GM06990 (cell line): ENCODE measurements around the gene TEAD1.

ENCODE experiments used
- DNase-seq: peaks from one replicate; pipeline ENCODE4 v3.0.0-alpha.2; 2011; ENCODE audit not compliant: insufficient read length; ENCODE audit errors: extremely low read depth
- H3K27me3 ChIP-seq: replicated peaks from 2 replicates; pipeline ENCODE4 v1.6.0; 2011; ENCODE audit warnings: low read length; ENCODE audit not compliant: control insufficient read depth, insufficient read depth
- H3K36me3 ChIP-seq: 2 replicates; pipeline ENCODE4 v1.5.1; 2011; ENCODE audit warnings: low read length; ENCODE audit not compliant: control insufficient read depth, insufficient read depth
- H3K4me3 ChIP-seq: replicated peaks from 2 replicates; pipeline ENCODE4 v1.5.1; 2011; ENCODE audit warnings: low read depth, mild to moderate bottlenecking, control low read depth, low read length
- TF ChIP-seq, protein P1 (sequence below): IDR thresholded peaks from 2 replicates; pipeline ENCODE4 v1.5.1; 2011; ENCODE audit warnings: low read length, control low read depth, mild to moderate bottlenecking, inconsistent platforms; ENCODE audit not compliant: insufficient read depth, poor library complexity, severe bottlenecking

Gene TEAD1

DNA sequence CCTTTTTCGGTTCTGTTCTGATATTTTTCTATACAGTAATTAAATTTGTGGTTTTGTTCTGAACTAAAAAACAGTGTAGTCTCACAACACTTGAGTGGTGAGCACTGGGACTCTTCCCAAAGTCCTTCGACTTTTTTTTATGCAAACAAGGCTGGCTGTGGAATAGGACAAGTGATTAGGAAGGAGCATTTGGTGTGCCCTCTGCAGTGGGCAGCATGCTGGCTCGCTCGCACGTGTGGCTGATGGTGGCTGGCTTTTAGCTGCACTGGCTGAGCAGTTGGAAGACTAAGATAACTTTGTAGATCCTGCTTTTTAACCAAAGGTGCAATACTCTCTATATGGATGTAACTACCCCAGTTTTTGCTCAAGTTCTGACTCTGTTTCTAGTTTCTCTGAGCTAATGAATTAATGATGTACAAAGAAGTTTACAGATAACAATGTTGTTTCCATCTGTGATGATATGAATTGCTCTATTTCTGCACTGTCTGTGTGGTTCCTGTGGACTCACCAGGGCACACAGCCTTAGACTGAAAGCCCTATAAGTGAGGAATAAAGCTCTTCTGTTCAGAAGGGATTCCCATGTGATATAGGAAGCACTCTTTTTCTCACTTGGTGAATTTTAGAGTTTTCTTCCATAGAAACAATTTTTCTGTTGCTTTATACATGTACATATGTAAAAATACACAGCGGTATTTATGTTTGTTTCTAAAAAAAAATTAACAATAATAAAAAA, 191.8 kb downstream of the TEAD1 start:
- TF ChIP-seq, protein P1, sequence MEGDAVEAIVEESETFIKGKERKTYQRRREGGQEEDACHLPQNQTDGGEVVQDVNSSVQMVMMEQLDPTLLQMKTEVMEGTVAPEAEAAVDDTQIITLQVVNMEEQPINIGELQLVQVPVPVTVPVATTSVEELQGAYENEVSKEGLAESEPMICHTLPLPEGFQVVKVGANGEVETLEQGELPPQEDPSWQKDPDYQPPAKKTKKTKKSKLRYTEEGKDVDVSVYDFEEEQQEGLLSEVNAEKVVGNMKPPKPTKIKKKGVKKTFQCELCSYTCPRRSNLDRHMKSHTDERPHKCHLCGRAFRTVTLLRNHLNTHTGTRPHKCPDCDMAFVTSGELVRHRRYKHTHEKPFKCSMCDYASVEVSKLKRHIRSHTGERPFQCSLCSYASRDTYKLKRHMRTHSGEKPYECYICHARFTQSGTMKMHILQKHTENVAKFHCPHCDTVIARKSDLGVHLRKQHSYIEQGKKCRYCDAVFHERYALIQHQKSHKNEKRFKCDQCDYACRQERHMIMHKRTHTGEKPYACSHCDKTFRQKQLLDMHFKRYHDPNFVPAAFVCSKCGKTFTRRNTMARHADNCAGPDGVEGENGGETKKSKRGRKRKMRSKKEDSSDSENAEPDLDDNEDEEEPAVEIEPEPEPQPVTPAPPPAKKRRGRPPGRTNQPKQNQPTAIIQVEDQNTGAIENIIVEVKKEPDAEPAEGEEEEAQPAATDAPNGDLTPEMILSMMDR, result no peak
- DNase-seq, result no peak
- Histone ChIP-seq H3K27me3 (no peaks in the 10 kb centered on the region; the same call in none of the 2 replicates), H3K36me3 (no peaks in the 10 kb centered on the region), H3K4me3 (no peak overlapping the region)

- TF ChIP-seq, protein P1, result no peak
- Histone ChIP-seq H3K4me3 (no peak overlapping the region), H3K27me3 (no peaks in the 10 kb centered on the region; the same call in none of the 2 replicates), H3K36me3 (no peaks in the 10 kb centered on the region)
- no peak for DNase-seq
These were observed 193.3 kb downstream of the TEAD1 start for GRCh38 chr11:12867531-12867930.

DNA sequence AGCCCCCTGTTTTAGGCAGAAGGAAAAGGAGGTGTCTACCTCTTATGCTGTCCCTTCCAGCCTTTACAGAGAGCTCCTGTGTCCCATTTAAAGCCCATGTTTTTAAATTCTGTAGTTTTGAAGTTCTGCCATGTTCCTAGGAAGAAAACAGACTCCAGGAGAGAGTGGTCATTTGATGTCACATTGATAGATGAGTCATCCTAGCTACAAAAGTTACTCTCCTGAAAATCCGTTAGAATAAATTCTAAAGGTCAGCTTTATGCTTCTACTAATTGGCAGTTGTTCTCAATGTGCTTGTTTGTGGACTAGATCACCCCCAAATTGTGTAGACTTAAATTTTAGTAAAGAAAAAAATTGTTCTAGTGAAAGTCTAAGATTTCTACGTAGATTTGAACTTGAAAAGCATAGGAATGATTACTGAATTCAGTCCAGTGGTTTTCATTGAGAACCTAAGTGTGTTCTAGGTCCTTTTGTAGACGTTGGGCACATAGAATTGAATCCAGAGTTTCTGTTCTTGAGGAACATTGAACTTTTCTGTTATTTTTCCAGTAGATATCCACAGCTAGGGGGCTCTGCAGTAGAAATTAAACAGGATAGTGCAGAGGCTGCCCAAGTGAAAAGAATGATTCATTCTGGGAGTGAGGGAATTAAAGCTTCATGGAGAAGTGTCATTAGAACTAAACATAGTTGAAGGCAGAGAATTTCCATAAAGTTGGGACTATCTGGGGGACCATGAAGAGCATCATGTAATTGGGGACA, 194.3 kb downstream of the TEAD1 start:
- no peaks in the 10 kb centered on the region for H3K36me3 ChIP-seq
- H3K27me3 ChIP-seq, result no peaks in the 10 kb centered on the region; the same call in 1 of the 2 replicates
- no peak for DNase-seq
- TF ChIP-seq, protein P1, result no peak
- H3K4me3 ChIP-seq, result no peak overlapping the region

DNA sequence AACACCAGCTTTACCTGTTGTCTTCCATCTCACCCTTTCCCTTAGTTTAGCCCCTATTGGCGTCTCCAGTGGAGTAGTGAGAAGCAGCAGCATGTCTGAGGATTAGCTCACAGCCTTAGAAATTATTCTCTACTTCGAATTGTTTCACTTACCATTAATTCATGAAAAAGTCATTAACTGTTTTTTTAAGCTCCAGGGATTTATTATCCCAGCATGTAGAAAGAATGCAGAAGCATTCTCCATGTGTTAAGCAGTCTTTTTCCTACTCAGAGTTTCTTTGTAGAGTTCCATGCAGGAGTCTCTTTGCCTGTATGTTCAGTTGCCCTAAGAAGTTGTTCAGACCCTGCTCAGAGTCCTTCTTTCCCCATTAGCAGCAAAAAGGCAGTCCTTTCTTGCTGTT, 197.0 kb downstream of the TEAD1 start:
- Histone ChIP-seq H3K27me3 (no peaks in the 10 kb centered on the region), H3K36me3 (no peaks in the 10 kb centered on the region), H3K4me3 (no peak overlapping the region)
- TF ChIP-seq, protein P1, result no peak
- no peak for DNase-seq

DNA sequence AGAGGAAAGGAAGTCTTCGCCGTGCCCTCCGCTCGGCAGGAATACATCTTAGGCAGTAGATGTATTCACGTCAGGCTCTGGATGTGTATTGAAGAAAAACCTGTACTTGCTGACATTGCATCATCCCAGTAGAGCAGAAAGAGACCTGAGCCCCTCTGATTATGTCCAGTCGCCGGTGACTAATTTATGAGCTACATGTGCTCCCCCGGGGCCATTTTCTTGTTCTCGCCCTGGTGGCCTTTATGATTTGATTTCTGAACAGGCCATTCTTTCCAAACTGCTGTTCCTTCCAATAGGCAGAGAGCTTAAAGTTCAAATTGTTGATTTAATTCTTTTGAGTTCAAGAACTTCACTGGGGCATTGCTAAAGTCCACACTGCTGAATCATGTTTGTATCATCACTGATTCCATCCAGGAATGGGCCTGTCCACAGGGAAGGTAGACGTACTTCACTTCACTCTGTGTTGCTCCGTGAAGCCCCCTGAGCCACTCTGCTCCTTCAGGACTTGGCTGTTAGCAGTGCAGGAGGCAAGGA, 197.6 kb downstream of the TEAD1 start:
- Histone ChIP-seq H3K27me3 (no peaks in the 10 kb centered on the region), H3K4me3 (no peak overlapping the region), H3K36me3 (no peaks in the 10 kb centered on the region)
- no peak for DNase-seq
- TF ChIP-seq, protein P1, result no peak
